ENCODE data around the gene SCN5A.

- TF ChIP-seq CTCF (IDR thresholded peaks at IDR 0.05) (no peak), POLR2A (IDR thresholded peaks at IDR 0.05) (no peak)
Observed at GRCh38 chr3:38578081-38578475, 71.4 kb downstream of the SCN5A start.
